GDM1 (cell line): Measurements from ENCODE around the gene CPNE5.
"Not testable (repeated sequence)": the region's sequence is repeated elsewhere in the genome, so short reads cannot be mapped to it uniquely, and the experiment has no call there.

Source experiments
- DNase-seq: peaks from one replicate; lab custom pipeline; 2025; lab: John Stamatoyannopoulos, UW

The CPNE5 gene

DNA sequence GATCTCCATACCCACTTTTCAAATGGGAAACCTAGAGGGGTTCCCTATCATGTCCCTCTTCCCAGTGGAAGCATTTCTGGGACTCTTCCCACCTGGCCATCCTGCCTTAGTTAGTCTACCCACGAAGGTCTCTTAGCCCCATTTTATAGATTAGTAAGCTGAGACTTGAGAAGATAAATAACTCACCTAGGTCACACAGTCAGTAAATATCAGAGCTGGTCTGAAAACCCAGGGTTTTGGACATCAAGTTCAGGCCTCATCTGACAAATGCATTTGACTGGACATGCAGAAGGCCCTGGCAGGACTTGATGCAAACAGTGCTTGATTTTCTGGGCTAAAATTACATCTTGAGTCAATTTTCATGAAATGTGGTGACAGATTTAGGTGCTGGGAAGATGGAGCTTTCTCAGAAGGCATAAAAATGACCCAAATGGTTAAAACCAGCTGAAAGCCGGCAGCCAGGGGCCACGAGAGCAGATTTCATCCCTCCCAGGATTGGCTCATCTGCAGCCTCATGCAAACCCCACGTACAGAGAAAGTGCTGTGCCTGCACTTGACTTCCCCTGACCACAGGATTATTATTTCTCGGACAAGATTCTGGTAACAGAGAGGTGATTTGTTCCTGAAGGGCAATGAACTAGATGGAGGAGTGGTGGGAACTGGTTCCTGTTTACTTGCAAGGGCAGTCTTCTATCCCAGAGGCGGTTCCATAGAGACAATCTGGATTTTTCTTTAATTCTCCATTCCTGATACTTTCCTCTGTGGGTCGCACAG, 23.1 kb downstream of the CPNE5 start:
- no peak for DNase-seq

DNA sequence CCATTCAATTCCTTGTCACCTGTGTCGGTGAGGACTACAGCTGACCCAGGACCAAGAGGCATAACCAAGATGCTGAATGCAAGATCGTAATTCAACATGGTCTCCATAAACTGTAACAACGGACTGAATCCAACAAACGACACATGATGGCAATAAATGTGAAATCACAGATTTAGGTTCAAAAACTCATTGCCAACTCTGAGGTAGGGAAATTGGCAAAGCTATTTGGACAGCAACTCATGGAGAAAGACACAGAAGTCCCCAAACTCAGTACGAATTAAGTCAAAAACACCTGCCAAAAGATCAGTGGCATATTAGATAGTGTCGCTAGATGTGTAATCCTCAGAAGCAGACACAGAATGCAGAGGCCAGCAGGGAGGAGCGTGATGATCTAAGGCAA, 25.0 kb downstream of the CPNE5 start:
- no peak for DNase-seq

DNA sequence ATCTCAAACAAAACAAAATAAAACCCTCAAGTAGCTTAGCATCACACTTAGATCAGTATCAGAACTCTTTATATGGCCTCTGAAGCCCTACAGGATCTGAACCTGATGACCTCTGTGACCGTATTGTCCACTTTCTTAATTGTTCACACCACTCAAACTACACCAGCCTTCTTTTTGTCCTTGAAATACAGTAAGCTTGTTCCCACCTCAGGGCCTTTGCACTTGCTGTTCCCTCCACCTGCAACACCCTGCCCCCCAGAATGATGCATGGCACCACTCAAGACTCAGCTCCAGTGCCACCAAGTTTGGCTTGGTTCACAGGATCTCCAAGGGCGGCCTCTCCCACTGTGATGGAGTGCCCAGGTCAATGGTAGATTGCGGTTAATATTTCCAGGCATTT, 25.7 kb downstream of the CPNE5 start:
- no peak for DNase-seq

DNA sequence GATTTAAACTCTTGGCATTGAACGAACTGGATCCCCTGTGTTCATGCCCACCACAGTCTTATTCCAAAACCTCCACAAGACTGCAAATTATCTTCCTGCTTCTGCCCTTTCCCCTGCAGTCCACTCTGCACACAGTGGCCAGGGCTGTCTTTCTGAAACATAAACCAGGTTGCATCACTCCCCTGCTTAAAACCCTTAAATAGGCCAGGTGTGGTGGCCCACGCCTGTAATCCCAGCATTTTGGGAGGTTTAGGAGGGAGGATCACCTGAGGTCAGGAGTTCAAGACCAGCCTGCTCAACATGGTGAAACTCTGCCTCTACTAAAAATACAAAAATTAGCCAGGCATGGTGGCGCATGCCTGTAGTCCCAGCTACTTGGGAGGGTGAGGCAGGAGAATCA, 26.2 kb downstream of the CPNE5 start:
- not testable (repeated sequence) for DNase-seq

DNA sequence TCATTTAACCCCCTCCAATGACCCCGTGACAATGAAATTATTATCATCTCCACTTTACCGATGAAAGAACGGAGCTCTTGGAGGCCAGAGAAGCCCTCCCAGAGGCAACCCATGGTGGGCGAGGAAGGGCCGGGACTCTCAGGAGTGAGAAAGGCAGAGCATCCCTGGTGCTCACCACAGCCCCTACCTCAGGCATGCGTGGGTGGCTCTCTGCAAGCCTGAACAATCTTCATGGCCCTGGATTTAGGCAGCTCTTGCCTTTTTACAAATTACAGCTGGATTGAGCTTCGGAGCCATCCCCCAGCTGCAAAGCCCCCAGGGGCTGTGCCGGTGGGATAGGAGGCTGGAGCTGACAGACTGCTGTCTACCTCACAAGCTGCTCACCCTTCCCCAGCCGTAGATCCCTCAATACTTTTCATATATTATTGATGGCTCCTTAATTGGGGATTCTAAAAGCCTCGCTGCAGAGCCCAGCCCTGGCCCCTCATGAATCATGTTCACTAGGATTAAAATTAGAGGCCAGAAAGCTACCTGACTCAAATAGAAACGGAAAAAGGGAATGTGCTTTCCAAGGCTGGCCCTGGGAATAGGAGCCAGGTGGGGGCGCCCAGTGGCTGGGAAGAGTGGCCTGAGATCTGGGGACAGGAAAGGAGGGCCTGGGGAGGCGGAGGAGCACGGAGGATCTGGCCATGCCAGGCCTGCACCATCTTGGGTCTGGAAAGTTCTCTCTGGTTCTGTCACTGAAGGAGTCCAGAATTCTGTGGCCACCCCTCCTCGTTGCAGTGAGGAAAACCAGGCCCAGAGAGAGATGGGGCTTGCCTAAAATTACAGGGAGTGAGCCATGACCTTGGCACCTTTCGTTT, 29.1 kb downstream of the CPNE5 start:
- no peak for DNase-seq

DNA sequence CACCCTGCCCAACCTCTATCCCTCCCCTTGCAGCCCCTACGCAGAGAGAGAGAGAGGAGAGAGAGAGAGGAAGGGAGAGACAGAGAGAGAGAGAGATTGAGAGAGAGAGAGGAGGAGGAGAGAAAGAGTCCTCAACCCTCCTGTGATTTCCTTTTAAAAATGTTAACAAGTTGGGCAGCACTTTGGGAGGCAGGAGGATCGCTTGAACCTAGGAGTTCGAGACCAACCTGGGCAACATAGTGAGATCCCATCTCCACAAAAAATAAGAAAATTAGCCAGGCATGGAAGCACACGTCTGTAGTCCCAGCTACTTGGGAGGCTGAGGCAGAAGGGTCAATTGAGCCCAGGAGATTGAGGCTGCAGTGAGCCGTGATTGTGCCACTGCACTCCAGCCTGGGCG, 30.1 kb downstream of the CPNE5 start:
- DNase-seq = no peak

DNA sequence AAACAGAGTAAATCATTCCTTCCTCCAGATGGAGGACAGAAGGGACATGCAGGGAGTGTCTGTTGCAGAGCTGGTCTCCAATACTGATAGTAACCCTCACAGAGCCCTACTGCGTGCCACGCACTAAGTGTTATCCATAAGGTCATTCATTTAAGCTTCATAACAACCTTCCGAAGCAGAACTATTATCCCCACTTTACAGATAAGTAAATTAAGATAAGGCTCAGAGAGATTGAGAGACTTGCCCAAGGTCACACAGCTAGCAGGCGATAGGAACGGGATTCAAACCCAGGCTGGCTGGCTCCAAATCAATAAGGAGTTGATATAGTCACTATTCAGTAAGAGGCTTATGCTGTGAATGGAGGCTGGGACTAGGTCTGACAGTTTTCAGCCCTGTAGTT, 30.6 kb downstream of the CPNE5 start:
- no peak for DNase-seq

DNA sequence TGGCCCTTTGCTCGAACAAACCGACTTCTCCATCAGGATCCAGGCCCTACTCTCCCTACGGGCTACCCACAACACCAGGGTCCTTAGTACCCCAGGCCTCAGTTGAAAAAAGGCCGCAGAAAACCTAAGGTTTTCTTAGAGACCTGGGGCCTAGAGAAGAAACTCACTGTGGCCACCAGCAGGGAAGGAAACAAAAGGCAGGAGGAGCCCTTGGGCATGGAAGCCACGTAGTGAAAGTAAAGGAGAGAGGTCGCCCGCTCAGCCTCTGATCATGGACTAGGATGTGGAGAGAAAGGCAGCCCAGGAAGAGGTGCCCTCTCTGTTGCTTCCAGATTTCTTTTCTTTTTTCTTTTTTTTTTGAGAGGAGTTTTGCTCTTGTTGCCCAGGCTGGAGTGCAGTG, 31.5 kb downstream of the CPNE5 start:
- DNase-seq = no peak

DNA sequence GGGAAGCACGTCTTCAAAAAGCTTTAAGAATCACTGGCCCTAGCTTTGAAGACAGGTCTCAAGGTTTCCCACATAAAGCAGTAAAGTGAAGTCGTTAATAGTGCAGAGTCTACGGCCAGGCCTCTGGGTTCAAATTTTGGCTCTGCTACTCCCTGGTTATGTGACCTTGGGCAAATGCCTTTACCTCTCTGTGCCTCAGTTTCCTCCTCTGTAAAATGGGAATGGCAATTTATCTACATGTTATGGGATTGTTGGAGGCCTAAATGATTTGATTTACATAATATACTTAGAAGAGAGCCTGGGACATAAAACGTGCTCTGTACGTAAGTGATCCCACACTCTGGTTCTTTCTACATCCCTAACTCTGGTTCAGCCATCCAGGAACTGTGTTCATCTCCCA, 32.1 kb downstream of the CPNE5 start:
- no peak for DNase-seq

DNA sequence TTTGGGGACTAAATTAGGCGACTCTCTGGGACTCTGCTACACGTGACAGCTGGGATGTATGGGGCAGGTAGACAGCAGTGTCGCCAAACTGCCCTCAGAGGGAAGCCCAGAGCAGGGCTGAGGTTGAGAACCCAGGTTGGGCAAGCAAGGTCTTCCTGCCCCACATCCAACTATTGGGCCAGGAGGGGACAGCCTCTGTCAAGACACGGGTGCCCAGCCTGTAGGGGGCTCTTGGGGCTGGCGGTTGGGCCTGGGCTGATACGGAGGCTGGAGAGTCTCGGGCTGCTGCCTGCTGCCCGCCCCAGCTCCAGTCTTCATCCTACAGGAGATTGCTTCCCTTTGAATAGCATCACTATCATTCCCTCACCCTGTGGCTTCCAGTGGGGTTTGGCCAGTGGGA, 33.3 kb downstream of the CPNE5 start:
- DNase-seq = no peak

DNA sequence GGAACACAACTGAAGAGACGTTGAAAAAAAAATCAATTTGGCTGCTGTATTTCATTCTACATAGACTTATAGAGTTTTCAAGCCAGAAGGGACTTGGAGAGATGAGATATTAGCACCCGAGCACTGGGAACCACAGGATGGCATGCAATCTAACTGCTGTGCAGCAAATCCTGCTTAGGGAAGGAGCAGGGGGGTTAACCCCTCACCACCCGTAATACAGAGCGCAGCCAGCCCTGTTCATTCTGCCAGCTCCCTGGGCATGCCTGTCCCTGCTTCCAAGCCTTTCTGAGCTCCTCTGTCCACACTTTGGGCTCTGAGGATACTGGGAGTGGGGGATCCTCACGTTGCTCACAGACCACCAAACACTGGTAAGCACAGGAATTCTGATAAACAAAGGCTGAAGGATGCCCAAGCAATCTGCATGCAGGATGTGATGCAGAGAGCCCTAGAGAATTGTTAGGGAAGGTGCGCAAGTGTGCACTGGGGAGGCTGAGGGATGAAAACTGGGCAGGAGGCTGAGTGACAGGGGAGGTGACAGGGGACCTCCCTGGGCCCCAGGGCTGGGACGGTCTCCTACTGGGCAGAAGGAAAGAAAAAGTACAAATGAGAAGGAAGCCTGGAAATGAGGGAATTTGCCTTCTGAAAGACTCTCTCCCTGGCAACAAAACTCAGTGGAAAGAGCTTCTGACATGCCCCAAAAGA, 34.0 kb downstream of the CPNE5 start:
- DNase-seq = no peak

DNA sequence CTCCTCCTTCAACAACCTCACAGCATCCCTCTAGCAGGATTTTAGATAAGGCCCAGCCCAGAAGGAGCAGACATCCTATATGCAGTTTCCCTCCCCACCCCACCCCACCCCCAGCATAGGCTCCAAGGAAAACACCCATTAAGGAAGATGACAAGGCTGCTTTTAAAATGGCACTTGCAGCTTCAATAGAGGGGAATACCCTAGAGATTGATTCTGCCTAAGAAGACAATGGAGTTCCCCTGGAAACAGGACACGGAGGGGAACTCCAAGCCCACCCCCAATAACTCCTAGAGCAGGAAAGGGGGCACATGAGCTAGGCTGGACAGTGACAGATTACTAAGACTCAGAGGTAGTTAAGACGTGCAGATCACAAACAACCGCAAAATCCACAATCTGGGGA, 34.7 kb downstream of the CPNE5 start:
- no peak for DNase-seq

DNA sequence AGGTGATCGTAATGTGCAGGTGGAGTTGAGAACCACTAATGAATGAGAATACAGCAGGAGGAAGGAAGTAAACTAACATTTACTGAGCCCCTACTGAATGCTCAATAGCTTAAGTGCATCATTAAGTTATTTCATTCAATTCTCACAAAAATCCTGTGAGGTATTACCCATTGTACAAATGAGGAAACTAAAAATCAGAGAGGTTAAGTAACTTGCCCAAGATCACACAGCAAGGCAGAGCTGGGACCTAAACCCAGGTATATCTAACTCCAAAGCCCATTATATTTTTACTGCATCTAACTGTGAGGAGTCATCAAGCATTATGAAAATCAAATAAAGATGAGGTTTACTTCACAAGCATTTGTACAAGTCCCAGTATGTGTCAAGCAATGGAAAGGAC, 35.3 kb downstream of the CPNE5 start:
- no peak for DNase-seq

DNA sequence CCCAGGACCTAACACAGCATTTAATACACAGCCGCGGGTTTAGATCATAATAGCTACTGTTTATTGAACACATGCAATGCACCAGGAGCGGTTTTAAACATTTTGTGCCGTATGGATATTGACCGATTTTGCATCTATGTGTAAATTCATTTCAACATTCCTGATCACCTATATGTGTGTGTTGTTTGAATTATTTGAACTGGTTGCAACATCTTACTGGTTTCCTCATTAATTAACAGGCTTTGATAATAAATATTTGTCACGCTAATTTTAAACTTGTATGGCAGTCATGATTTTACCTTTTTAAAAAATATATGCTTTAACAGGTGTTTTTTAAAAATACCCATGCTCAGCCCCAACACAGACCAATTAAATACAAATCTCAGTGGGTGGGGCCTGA, 35.8 kb downstream of the CPNE5 start:
- no peak for DNase-seq

DNA sequence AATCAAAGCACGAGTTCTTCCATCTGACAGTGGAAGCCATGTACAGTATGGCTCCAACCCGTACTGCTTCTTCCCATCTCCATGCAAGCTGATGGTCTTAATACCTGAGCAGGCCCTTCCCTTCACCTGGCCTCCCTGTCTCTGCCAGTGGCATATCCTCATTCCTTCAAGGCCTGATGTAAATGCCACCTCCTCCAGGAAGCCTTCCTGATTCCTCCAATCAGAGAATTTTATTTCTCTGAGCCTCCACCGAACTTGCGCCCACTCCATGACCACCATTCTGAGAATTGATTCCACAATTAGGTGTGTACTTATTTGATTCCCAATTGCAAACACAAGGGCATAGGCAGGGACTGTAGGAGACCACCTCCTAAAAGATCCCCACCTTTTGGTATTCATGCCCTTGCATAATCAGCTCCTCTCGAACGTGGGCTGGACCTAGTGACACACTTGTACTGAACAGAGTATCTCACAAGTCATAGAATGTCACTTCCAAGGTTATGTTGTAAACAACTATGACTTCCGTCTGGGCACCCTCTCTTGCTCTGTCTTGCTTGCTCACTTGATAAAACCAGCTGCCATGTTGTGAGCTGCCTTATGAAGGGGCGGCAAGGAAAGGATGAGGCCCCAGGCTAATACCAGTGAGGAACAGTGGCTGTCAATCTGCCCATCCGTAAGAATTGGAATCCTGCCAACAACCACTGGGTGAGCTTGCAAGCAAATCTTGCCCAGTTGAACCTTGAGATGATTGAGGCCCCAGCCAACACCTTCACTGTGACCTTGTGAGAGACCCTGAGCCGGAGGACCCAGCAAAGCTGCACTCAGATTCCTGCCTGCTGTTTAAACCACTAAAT, 38.8 kb downstream of the CPNE5 start:
- no peak for DNase-seq

DNA sequence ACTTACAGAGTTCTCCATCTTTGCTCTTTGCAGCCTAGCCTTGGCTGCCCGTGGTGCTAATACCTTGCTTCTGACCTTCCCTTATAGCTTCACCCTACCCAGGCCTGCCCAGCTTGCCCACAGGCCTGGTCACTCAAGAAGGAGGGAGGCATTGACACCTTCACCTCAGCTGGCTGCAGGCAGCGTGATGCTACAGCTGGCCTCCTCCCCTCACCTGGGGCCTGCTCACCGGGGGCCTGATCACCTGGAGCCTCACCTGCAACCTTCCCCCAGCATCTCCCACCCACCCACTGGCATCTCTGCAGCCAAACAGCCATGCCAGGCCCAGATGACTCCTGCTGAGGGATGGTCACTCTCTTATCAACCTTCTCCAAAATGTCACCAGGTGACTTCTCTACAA, 40.4 kb downstream of the CPNE5 start:
- no peak for DNase-seq

DNA sequence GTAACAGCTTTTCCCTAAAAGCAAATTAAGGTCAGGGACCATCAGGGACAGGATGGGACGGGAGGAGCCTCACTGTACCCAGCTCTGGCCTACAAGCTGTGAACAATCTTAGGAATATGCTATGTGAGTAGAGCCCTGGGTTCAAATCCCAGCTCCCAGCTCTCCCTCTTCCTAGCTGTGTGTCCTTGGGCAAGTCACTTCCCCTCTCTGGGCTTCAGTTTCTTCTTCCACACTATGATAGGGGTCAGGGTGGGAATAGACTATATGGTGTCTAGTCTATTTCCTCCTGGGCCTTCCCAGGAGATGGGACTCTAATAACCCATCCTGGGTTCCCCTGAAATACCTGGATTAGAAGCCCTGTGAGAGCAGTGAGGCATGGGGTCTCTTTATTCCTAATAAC, 41.6 kb downstream of the CPNE5 start:
- DNase-seq = no peak

DNA sequence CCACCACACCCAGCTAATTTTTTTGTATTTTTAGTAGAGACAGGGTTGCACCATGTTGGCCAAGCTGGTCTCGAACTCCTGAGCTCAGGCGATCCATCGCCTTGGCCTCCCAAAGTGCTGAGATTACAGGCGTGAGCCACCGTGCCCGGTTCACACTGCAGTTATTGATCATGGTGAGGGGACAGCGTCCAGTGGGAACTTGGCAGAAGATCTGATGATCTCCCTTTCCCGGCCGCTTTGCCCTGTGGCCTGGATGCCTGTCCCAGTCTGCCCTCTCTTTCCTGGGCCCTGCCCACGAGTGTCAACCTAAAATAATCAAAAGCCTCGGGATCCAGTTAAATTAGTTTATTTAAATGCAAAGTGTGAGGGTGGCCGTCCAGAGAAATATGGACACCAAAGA, 42.2 kb downstream of the CPNE5 start:
- no peak for DNase-seq

DNA sequence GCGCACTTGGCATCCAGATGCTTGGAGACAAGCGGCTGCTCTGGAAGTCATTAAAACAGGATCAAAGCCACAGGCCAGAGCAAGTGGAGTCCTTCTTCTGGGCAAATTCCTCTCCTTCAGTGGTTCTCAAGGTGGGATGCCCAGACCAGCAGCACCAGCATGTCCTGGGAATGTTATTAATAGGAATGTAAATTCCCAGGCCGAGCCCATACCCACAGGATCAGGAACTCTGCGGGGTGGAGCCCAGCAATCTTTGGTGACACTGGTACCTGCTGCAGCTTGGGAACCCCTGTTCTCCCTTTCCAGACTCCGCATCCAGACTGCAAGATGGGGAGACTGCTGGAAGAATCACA, 44.6 kb downstream of the CPNE5 start:
- no peak for DNase-seq

DNA sequence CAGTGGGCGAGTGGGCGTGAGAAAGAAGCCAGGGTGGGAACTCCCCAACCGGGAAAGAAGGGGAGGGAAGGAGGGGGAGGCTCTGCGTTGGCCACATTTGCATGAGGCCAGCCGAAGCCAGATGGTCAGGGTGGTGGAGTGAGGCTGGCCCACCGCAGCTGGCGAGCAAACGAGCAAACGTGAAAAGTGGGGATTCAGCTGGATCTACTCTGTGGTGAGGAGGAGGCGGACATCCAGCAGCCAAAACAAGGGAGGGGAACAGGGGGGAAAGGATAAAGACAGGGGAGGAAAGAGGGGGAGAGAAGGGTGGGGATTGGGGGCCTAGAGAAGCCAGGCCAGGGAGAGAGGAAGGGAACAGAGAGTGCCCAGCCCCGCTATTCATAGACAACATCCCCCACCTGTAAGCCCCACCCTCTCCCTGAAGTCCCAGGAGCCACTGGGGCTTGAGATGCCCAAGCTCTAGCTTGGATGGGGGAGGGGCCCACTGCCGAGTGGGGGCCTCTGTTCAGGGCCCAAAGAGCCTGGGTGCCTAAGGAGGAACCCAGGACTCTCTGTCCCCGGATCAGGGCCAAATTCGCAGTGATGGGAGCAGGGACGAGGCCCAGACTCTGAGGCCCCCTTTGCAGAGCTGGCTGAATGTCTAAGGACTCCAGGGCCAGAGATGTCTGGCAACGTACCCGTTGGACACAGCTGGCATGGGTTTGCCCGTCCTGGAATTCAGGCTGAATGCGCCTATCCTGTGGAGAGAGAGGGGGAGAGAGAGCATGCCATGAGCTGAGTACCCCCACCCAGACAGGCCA, 45.1 kb downstream of the CPNE5 start:
- DNase-seq = no peak

DNA sequence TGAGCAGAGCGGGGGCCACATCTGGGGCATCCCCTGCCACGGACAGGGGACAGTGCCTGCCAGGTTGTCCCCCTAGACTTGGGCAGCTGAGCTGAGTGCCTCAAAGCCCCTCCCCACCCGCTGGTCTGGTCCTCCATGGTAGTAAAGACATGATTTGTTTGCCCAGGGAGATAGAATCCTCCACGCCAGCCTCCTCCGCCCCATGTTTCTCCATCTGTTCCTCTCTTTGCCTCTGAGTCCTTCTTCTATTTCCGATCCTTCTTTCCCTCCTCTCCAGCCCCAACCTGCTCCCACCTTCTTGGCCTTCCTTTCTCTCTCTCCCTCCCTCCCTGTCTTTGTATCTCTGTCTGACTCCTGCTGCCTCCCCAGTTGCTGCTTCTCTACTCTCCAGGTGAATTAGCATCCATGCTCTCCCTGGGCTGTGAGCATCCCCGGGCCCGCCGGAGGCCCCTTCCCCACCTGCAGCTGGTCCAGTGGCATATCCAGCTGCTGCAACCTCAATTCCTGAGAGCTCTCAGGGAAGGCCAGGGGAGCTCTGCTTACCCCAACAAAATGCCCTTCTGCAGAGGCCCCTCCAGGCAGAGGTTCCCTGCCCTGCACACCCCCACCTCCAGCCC, 45.8 kb downstream of the CPNE5 start:
- no peak for DNase-seq
